Naive thymus-derived CD4-positive, alpha-beta T cell (primary cell): ENCODE data around the gene PIEZO2. TPM values are rescaled to one million over a fixed set of nuclear protein-coding genes. Genes with fewer than 3 reads are reported as not detected.
"Not testable (repeated sequence)": the region's sequence is repeated elsewhere in the genome, so short reads cannot be mapped to it uniquely, and the experiment has no call there.

Experiments used
- ATAC-seq: fragments of 150-1000 bp; cut with Tn5 transposase; 2 replicates; pipeline ENCODE4 v1.10.0; 2021; ENCODE audit warnings: mild to moderate bottlenecking, moderate library complexity
- CTCF ChIA-PET: fragments of 350-600 bp; sonication (Branson Sonifier 250); formaldehyde crosslinking; loops from one replicate; lab custom pipeline; 2021; ENCODE audit warnings: antibody characterized with exemption; lab: Charles Lee
- POLR2A ChIA-PET: fragments of 350-600 bp; sonication (Branson Sonifier 250); formaldehyde crosslinking; loops from one replicate; lab custom pipeline; 2021; ENCODE audit warnings: antibody characterized with exemption, inconsistent platforms; lab: Charles Lee
- DNase-seq, 9 donors: peaks; one replicate each; pipeline versions ENCODE4 v3.0.0 to v3.0.0-alpha.2; 2020 to 2022; ENCODE audit warnings: mixed read lengths in 1 of 9
- H3K27ac ChIP-seq: one replicate; pipeline ENCODE4 v1.7.0; 2013; ENCODE audit warnings: mild to moderate bottlenecking, low read depth, low read length, moderate library complexity
- H3K27me3 ChIP-seq, 2 donors: one replicate each; pipeline ENCODE4 v1.7.0; 2013; ENCODE audit warnings: low read length in 2 of 2, mild to moderate bottlenecking in 2 of 2, moderate library complexity in 2 of 2; ENCODE audit not compliant: control insufficient read depth in 2 of 2, insufficient read depth in 2 of 2
- H3K36me3 ChIP-seq, 3 experiments: 1 replicate in 2 of 3; 2 replicates in 1 of 3; pipeline ENCODE4 v1.7.0; 2013; ENCODE audit warnings: low read length in 3 of 3, mild to moderate bottlenecking in 3 of 3, moderate library complexity in 1 of 3; ENCODE audit not compliant: insufficient read depth in 3 of 3, control insufficient read depth in 2 of 3
- H3K4me1 ChIP-seq, 2 donors: one replicate each; pipeline ENCODE4 v1.7.0; 2013; ENCODE audit warnings: low read length in 2 of 2, mild to moderate bottlenecking in 2 of 2, moderate library complexity in 1 of 2; ENCODE audit not compliant: control insufficient read depth in 2 of 2, insufficient read depth in 2 of 2
- H3K4me3 ChIP-seq: 2 replicates; pipeline ENCODE4 v1.7.0; 2013; ENCODE audit warnings: mild to moderate bottlenecking, low read length
- H3K9me3 ChIP-seq, 3 experiments: 1 replicate in 2 of 3; 2 replicates in 1 of 3; pipeline ENCODE4 v1.7.0; 2013; ENCODE audit warnings: low read length in 3 of 3; ENCODE audit not compliant: control insufficient read depth in 2 of 3
- H3K27ac Mint-ChIP-seq, 9 donors: one replicate each; pipeline ENCODE4 v1.8.0; 2020 to 2022; ENCODE audit warnings: mixed read lengths in 9 of 9, mild to moderate bottlenecking in 8 of 9, moderate library complexity in 5 of 9, inconsistent platforms in 2 of 9
- H3K27me3 Mint-ChIP-seq, 5 donors: one replicate each; pipeline ENCODE4 v1.8.0; 2021 to 2022; ENCODE audit warnings: mixed read lengths in 5 of 5, mild to moderate bottlenecking in 1 of 5
- H3K36me3 Mint-ChIP-seq, 5 donors: one replicate each; pipeline ENCODE4 v1.8.0; 2020 to 2022; ENCODE audit warnings: mixed read lengths in 5 of 5, mild to moderate bottlenecking in 3 of 5, inconsistent platforms in 1 of 5
- H3K4me1 Mint-ChIP-seq, 7 donors: one replicate each; pipeline ENCODE4 v1.8.0; 2020 to 2022; ENCODE audit warnings: mixed read lengths in 7 of 7, mild to moderate bottlenecking in 3 of 7, inconsistent platforms in 1 of 7
- H3K4me3 Mint-ChIP-seq, 10 donors: one replicate each; pipeline ENCODE4 v1.8.0; 2020 to 2022; ENCODE audit warnings: mild to moderate bottlenecking in 10 of 10, mixed read lengths in 10 of 10, moderate library complexity in 6 of 10, inconsistent platforms in 2 of 10
- H3K9me3 Mint-ChIP-seq, 11 donors: one replicate each; pipeline ENCODE4 v1.8.0; 2020 to 2022; ENCODE audit warnings: mixed read lengths in 11 of 11, mild to moderate bottlenecking in 4 of 11, inconsistent platforms in 1 of 11, moderate library complexity in 1 of 11
- intact Hi-C, 2 donors: fragments of 100-400 bp; cut with micrococcal nuclease; formaldehyde crosslinking; loops; one replicate each; pipeline ENCODE4 v1.15.1; 2023
- polyA plus RNA-seq, 2 donors: library from polyadenylated mRNA; unstranded; fragments of 300-500 nt; fragmentation: Illumina TruSeq; gene quantifications; one replicate each; pipeline ENCODE4 v1.2.3, GENCODE V29; 2021
- total RNA-seq, 6 experiments: library from RNA in 5 of 6; stranded (reverse) in 5 of 6; gene quantifications; 1 replicate in 5 of 6; 2 replicates in 1 of 6; pipeline ENCODE4 v1.2.3 and lab custom pipeline; 2021 to 2026

The PIEZO2 gene
- total and polyA plus RNA-seq, 7 experiments from 2014 or later, result not detected

- CTCF ChIA-PET, H3K4me3 ChIP-seq, ATAC-seq, H3K27me3 Mint-ChIP-seq, H3K27me3 ChIP-seq, H3K4me1 ChIP-seq, H3K4me1 Mint-ChIP-seq, DNase-seq, H3K27ac ChIP-seq, H3K9me3 ChIP-seq, intact Hi-C loops, H3K36me3 Mint-ChIP-seq, POLR2A ChIA-PET, H3K36me3 ChIP-seq, H3K9me3 Mint-ChIP-seq, H3K4me3 Mint-ChIP-seq, H3K27ac Mint-ChIP-seq: not testable (repeated sequence)
Measured at GRCh38 chr18:10637858-10638538, 511.4 kb downstream of the PIEZO2 start.

GRCh38 chr18:10629076-10629475 lies 520.3 kb downstream of the PIEZO2 start:
- H3K27me3 ChIP-seq, H3K27ac Mint-ChIP-seq, intact Hi-C loops, H3K4me3 Mint-ChIP-seq, H3K36me3 Mint-ChIP-seq, H3K4me3 ChIP-seq, DNase-seq, POLR2A ChIA-PET, H3K4me1 ChIP-seq, H3K9me3 ChIP-seq, H3K36me3 ChIP-seq, H3K9me3 Mint-ChIP-seq, H3K27ac ChIP-seq, H3K4me1 Mint-ChIP-seq, H3K27me3 Mint-ChIP-seq, CTCF ChIA-PET: not testable (repeated sequence)
- ATAC-seq, result peak; percentile 88

- H3K36me3 ChIP-seq, H3K27me3 Mint-ChIP-seq, H3K27ac Mint-ChIP-seq, H3K4me1 Mint-ChIP-seq, H3K9me3 Mint-ChIP-seq, intact Hi-C loops, H3K4me3 Mint-ChIP-seq, CTCF ChIA-PET, H3K4me1 ChIP-seq, H3K27me3 ChIP-seq, H3K4me3 ChIP-seq, ATAC-seq, H3K27ac ChIP-seq, H3K9me3 ChIP-seq, DNase-seq, H3K36me3 Mint-ChIP-seq, POLR2A ChIA-PET: not testable (repeated sequence)
Measured at GRCh38 chr18:10626606-10627213, 522.7 kb downstream of the PIEZO2 start.

- H3K27me3 Mint-ChIP-seq, H3K4me1 ChIP-seq, ATAC-seq, H3K4me3 ChIP-seq, H3K27ac ChIP-seq, intact Hi-C loops, H3K36me3 ChIP-seq, H3K36me3 Mint-ChIP-seq, H3K27me3 ChIP-seq, H3K4me3 Mint-ChIP-seq, H3K9me3 Mint-ChIP-seq, H3K27ac Mint-ChIP-seq, POLR2A ChIA-PET, DNase-seq, H3K9me3 ChIP-seq, H3K4me1 Mint-ChIP-seq, CTCF ChIA-PET: not testable (repeated sequence)
Measured at GRCh38 chr18:10623606-10624005, 525.8 kb downstream of the PIEZO2 start.

GRCh38 chr18:10622982-10623381 lies 526.4 kb downstream of the PIEZO2 start:
- H3K36me3 Mint-ChIP-seq, intact Hi-C loops, H3K27ac ChIP-seq, DNase-seq, H3K36me3 ChIP-seq, H3K4me3 Mint-ChIP-seq, H3K9me3 Mint-ChIP-seq, H3K9me3 ChIP-seq, H3K4me1 ChIP-seq, POLR2A ChIA-PET, CTCF ChIA-PET, H3K27me3 Mint-ChIP-seq, H3K27ac Mint-ChIP-seq, H3K4me1 Mint-ChIP-seq, H3K27me3 ChIP-seq, ATAC-seq, H3K4me3 ChIP-seq: not testable (repeated sequence)

- ATAC-seq, CTCF ChIA-PET, intact Hi-C loops, H3K4me3 Mint-ChIP-seq, H3K4me3 ChIP-seq, H3K4me1 Mint-ChIP-seq, H3K27me3 ChIP-seq, H3K36me3 ChIP-seq, H3K9me3 ChIP-seq, POLR2A ChIA-PET, H3K27ac Mint-ChIP-seq, H3K4me1 ChIP-seq, H3K9me3 Mint-ChIP-seq, H3K27me3 Mint-ChIP-seq, H3K36me3 Mint-ChIP-seq, H3K27ac ChIP-seq, DNase-seq: not testable (repeated sequence)
Measured at GRCh38 chr18:10620670-10621329, 528.6 kb downstream of the PIEZO2 start.
